Ascending aorta (tissue), 2 donors: ENCODE data around the gene MIOS. TPM values are rescaled to one million over a fixed set of nuclear protein-coding genes. Genes with fewer than 3 reads are reported as not detected.

Source experiments
- DNase-seq, 2 donors: peaks; one replicate each; pipeline ENCODE4 v3.0.0-alpha.2; 2019; ENCODE audit warnings: low spot score in 2 of 2
- H3K27ac ChIP-seq, 2 donors: fragments of 200-600 bp; sonication (generic); one replicate each; pipeline ENCODE4 v1.5.1; 2016 to 2017; ENCODE audit warnings: mild to moderate bottlenecking in 1 of 2
- H3K27me3 ChIP-seq: fragments of 200-600 bp; sonication (generic); one replicate; pipeline ENCODE4 v1.5.1; 2017
- H3K36me3 ChIP-seq, 2 donors: fragments of 200-600 bp; sonication (generic); one replicate each; pipeline ENCODE4 v1.5.1; 2016
- H3K4me1 ChIP-seq, 2 donors: fragments of 200-600 bp; sonication (generic); one replicate each; pipeline ENCODE4 v1.5.1; 2016 to 2017; ENCODE audit warnings: mild to moderate bottlenecking in 1 of 2
- H3K4me3 ChIP-seq, 2 donors: fragments of 200-600 bp; sonication (generic); one replicate each; pipeline ENCODE4 v1.5.1; 2016 to 2017; ENCODE audit warnings: mild to moderate bottlenecking in 1 of 2
- H3K9me3 ChIP-seq, 2 donors: fragments of 200-600 bp; sonication (generic); one replicate each; pipeline ENCODE4 v1.5.1; 2016
- CTCF ChIP-seq, 3 experiments: fragments of 200-600 bp in 2 of 3; fragments of 450-650 bp in 1 of 3; sonication (generic) in 2 of 3; IDR thresholded peaks; one replicate each; pipeline ENCODE4 v1.5.1; 2016 to 2019; ENCODE audit warnings: antibody characterized with exemption in 3 of 3, mild to moderate bottlenecking in 1 of 3, moderate library complexity in 1 of 3
- intact Hi-C: fragments of 100-400 bp; cut with DNase I; formaldehyde crosslinking; loops from one replicate; pipeline ENCODE4 v1.15.1; 2023
- total RNA-seq: library from RNA; depleted of rRNA; stranded (reverse); fragments of >200 nt; gene quantifications from one replicate; pipeline ENCODE4 v1.1.0, GENCODE V29; 2016

The MIOS gene
- total RNA-seq, 1 donor from 2014 or later: 14.6 TPM

GRCh38 chr7:7576344-7576743 lies 9.7 kb downstream of the MIOS start:
- TF ChIP-seq CTCF (IDR thresholded peaks at IDR 0.05): no peak
- intact Hi-C loops: no loop called here
- no peaks in the 10 kb centered on the region for H3K9me3 ChIP-seq

GRCh38 chr7:7577888-7578287 lies 11.2 kb downstream of the MIOS start:
- H3K4me1 ChIP-seq: no peaks in the 10 kb centered on the region
- no peak overlapping the region for H3K27ac ChIP-seq
- no peak for TF ChIP-seq CTCF (IDR thresholded peaks at IDR 0.05)
- no peaks in the 10 kb centered on the region for H3K27me3 ChIP-seq
- H3K9me3 ChIP-seq: no peaks in the 10 kb centered on the region
- H3K4me3 ChIP-seq: no peak overlapping the region
- intact Hi-C loops: no loop called here
- no peak for DNase-seq
- peaks cover 3 to 8% of the 10 kb centered on the region in 2 donors for H3K36me3 ChIP-seq

More at GRCh38 chr7:7576344-7576743, 9.7 kb downstream of the MIOS start:
- Histone ChIP-seq H3K36me3 (peaks cover 3 to 11% of the 10 kb centered on the region in 2 donors), H3K27ac (no peak overlapping the region), H3K4me1 (no peaks in the 10 kb centered on the region), H3K27me3 (no peaks in the 10 kb centered on the region), H3K4me3 (no peak overlapping the region)
- DNase-seq: no peak

GRCh38 chr7:7579638-7580037 lies 13.0 kb downstream of the MIOS start:
- peaks cover 0 to 3% of the 10 kb centered on the region in 2 donors for H3K36me3 ChIP-seq
- H3K27ac ChIP-seq: no peak overlapping the region
- no peaks in the 10 kb centered on the region for H3K9me3 ChIP-seq
- H3K4me1 ChIP-seq: no peaks in the 10 kb centered on the region
- TF ChIP-seq CTCF (IDR thresholded peaks at IDR 0.05): no peak
- no peak overlapping the region for H3K4me3 ChIP-seq
- H3K27me3 ChIP-seq: no peaks in the 10 kb centered on the region
- intact Hi-C loops: no loop called here
- no peak for DNase-seq

GRCh38 chr7:7581531-7582179 lies 15.0 kb downstream of the MIOS start:
- H3K4me3 ChIP-seq: no peak overlapping the region
- H3K4me1 ChIP-seq: no peaks in the 10 kb centered on the region
- DNase-seq: no peak
- TF ChIP-seq CTCF (IDR thresholded peaks at IDR 0.05): no peak
- H3K27ac ChIP-seq: no peak overlapping the region
- intact Hi-C loops: no loop called here
- no peaks in the 10 kb centered on the region for H3K9me3 ChIP-seq
- no peaks in the 10 kb centered on the region for H3K27me3 ChIP-seq
- H3K36me3 ChIP-seq: no peaks in the 10 kb centered on the region

- no peaks in the 10 kb centered on the region for H3K27me3 ChIP-seq
- no peaks in the 10 kb centered on the region for H3K4me1 ChIP-seq
- no peaks in the 10 kb centered on the region for H3K36me3 ChIP-seq
- no peak overlapping the region for H3K27ac ChIP-seq
- intact Hi-C loops: no loop called here
- DNase-seq: no peak
- TF ChIP-seq CTCF (IDR thresholded peaks at IDR 0.05): no peak
- no peaks in the 10 kb centered on the region for H3K9me3 ChIP-seq
- no peak overlapping the region for H3K4me3 ChIP-seq
These were observed 15.9 kb downstream of the MIOS start for GRCh38 chr7:7582596-7582995.

GRCh38 chr7:7583731-7584130 lies 17.0 kb downstream of the MIOS start:
- Histone ChIP-seq H3K4me3 (no peak overlapping the region), H3K4me1 (no peaks in the 10 kb centered on the region), H3K36me3 (no peaks in the 10 kb centered on the region), H3K27ac (no peak overlapping the region), H3K27me3 (no peaks in the 10 kb centered on the region), H3K9me3 (no peaks in the 10 kb centered on the region)
- no peak for DNase-seq
- TF ChIP-seq CTCF (IDR thresholded peaks at IDR 0.05): no peak
- intact Hi-C loops: no loop called here
